K562 (cell line): ENCODE data around the gene RPL26. TPM values are rescaled to one million over a fixed set of nuclear protein-coding genes. Genes with fewer than 3 reads are reported as not detected.

Source experiments
- AFF1 ChIP-seq, 2 experiments: fragments of 450-650 bp; IDR thresholded peaks; 2 replicates each; pipeline ENCODE4 v1.6.1; 2018; ENCODE audit warnings: mild to moderate bottlenecking in 2 of 2, low read depth in 1 of 2; ENCODE audit not compliant: partially characterized antibody in 2 of 2
- CXXC5 ChIP-seq: fragments of 250-450 bp; sonication (Bioruptor Pico); IDR thresholded peaks from 2 replicates; pipeline ENCODE4 v1.8.0; 2022; ENCODE audit warnings: inconsistent platforms, mild to moderate bottlenecking, moderate library complexity
- FOSL1 ChIP-seq: fragments of 200-800 bp; sonication (Bioruptor generic); conservative IDR thresholded peaks from 2 replicates; pipeline ENCODE4 v1.6.1; 2016; ENCODE audit warnings: missing genetic modification characterization, missing compliant biosample characterization
- L3MBTL2 ChIP-seq: fragments of 450-650 bp; IDR thresholded peaks from 2 replicates; pipeline ENCODE4 v1.6.1; 2016; ENCODE audit warnings: mild to moderate bottlenecking, moderate library complexity
- RBM22 ChIP-seq: fragments of 200-400 bp; formaldehyde crosslinking; IDR thresholded peaks from 2 replicates; pipeline ENCODE4 v1.6.1; 2018; ENCODE audit warnings: low read length, low read depth; ENCODE audit not compliant: poor library complexity, severe bottlenecking
- STAT5A ChIP-seq: IDR thresholded peaks from 2 replicates; pipeline ENCODE4 v1.6.1; 2012; ENCODE audit warnings: low read length, inconsistent platforms, borderline replicate concordance
- polyA plus RNA-seq, 8 experiments: library from polyadenylated mRNA; depleted of rRNA in 4 of 8; stranded (reverse) in 5 of 8; unstranded in 3 of 8; fragments of >200 nt; fragmentation: Nextera tagmentation in 2 of 8; fragmentation: Illumina TruSeq in 1 of 8; extraction: Ambion mirVana in 2 of 8; extraction: Trizol in 1 of 8; gene quantifications; 2 replicates each; pipeline versions ENCODE4 v1.2.1 to v1.2.3, GENCODE V29; 2011 to 2014; ENCODE audit warnings: inconsistent platforms in 1 of 8, missing spikeins in 1 of 8
- total RNA-seq, 7 experiments: library from RNA; depleted of rRNA in 6 of 7; stranded (reverse); fragments of >200 nt in 6 of 7; fragmentation: Illumina TruSeq in 2 of 7; extraction: Trizol in 2 of 7; gene quantifications; 2 replicates each; pipeline versions ENCODE4 v1.2.1 to v1.2.3, GENCODE V29; 2011 to 2021; ENCODE audit warnings: low replicate concordance in 1 of 7
- TF ChIP-seq, protein P1 (sequence below), 2 experiments: IDR thresholded peaks; 2 replicates each; pipeline ENCODE4 v1.6.1; 2011; ENCODE audit warnings: borderline replicate concordance in 1 of 2, control low read depth in 1 of 2, low read depth in 1 of 2, low read length in 1 of 2, mild to moderate bottlenecking in 1 of 2, mixed read lengths in 1 of 2, moderate library complexity in 1 of 2; ENCODE audit not compliant: insufficient read depth in 1 of 2, insufficient read length in 1 of 2, poor library complexity in 1 of 2, severe bottlenecking in 1 of 2; ENCODE audit errors: extremely low read depth in 1 of 2
- TF ChIP-seq, protein P2 (sequence below): fragments of 450-650 bp; IDR thresholded peaks from 2 replicates; pipeline ENCODE4 v1.6.1; 2017; ENCODE audit warnings: antibody characterized with exemption, mild to moderate bottlenecking

RPL26 gene
- total and polyA plus RNA-seq, 9 of the 15 experiments (the other 6 are each of a cell fraction or from before 2014, with no cell fraction given) = 1,474 to 4,074 (median 2,904) TPM

GRCh38 chr17:8384801-8385378, 1.9 kb upstream of the RPL26 start (continued):
- TF ChIP-seq AFF1 (IDR thresholded peaks at IDR 0.05; ENCODE audit: low read depth in 1 of 2, partially characterized antibody in 2 of 2) = peak in 1 of 2 experiments; percentile 60
- peak; percentile 46 for TF ChIP-seq STAT5A
- peak; percentile 28; the same call in 1 of the 2 replicates for TF ChIP-seq CXXC5 (CRISPR knock-in tag)
- TF ChIP-seq RBM22 = no peak
- peak; percentile 94 for TF ChIP-seq L3MBTL2
- TF ChIP-seq, protein P1, sequence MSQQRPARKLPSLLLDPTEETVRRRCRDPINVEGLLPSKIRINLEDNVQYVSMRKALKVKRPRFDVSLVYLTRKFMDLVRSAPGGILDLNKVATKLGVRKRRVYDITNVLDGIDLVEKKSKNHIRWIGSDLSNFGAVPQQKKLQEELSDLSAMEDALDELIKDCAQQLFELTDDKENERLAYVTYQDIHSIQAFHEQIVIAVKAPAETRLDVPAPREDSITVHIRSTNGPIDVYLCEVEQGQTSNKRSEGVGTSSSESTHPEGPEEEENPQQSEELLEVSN (IDR thresholded peaks at IDR 0.05; ENCODE audit: borderline replicate concordance in 1 of 2, extremely low read depth in 1 of 2, insufficient read depth in 1 of 2, insufficient read length in 1 of 2, low read depth in 1 of 2, low read length in 1 of 2, poor library complexity in 1 of 2, severe bottlenecking in 1 of 2) = peak; percentile 68 to 80
- TF ChIP-seq, protein P2, sequence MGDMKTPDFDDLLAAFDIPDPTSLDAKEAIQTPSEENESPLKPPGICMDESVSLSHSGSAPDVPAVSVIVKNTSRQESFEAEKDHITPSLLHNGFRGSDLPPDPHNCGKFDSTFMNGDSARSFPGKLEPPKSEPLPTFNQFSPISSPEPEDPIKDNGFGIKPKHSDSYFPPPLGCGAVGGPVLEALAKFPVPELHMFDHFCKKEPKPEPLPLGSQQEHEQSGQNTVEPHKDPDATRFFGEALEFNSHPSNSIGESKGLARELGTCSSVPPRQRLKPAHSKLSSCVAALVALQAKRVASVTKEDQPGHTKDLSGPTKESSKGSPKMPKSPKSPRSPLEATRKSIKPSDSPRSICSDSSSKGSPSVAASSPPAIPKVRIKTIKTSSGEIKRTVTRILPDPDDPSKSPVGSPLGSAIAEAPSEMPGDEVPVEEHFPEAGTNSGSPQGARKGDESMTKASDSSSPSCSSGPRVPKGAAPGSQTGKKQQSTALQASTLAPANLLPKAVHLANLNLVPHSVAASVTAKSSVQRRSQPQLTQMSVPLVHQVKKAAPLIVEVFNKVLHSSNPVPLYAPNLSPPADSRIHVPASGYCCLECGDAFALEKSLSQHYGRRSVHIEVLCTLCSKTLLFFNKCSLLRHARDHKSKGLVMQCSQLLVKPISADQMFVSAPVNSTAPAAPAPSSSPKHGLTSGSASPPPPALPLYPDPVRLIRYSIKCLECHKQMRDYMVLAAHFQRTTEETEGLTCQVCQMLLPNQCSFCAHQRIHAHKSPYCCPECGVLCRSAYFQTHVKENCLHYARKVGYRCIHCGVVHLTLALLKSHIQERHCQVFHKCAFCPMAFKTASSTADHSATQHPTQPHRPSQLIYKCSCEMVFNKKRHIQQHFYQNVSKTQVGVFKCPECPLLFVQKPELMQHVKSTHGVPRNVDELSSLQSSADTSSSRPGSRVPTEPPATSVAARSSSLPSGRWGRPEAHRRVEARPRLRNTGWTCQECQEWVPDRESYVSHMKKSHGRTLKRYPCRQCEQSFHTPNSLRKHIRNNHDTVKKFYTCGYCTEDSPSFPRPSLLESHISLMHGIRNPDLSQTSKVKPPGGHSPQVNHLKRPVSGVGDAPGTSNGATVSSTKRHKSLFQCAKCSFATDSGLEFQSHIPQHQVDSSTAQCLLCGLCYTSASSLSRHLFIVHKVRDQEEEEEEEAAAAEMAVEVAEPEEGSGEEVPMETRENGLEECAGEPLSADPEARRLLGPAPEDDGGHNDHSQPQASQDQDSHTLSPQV = peak; percentile 68
- TF ChIP-seq FOSL1 = 0 out of 2 replicates have a peak, but pooled peaks have one; percentile 17
